GM12875 (cell line): ENCODE results near the gene FKBP4.

Source experiments
- H3K4me3 ChIP-seq: one replicate; pipeline ENCODE4 v1.5.1; 2011; ENCODE audit warnings: low read depth, low read length, control low read depth
- TF ChIP-seq, protein P1 (sequence below): IDR thresholded peaks from 2 replicates; pipeline ENCODE4 v1.5.1; 2011; ENCODE audit warnings: low read depth, mild to moderate bottlenecking, control low read depth, inconsistent platforms, low read length, moderate library complexity, borderline replicate concordance; ENCODE audit not compliant: insufficient read depth

Gene FKBP4

DNA sequence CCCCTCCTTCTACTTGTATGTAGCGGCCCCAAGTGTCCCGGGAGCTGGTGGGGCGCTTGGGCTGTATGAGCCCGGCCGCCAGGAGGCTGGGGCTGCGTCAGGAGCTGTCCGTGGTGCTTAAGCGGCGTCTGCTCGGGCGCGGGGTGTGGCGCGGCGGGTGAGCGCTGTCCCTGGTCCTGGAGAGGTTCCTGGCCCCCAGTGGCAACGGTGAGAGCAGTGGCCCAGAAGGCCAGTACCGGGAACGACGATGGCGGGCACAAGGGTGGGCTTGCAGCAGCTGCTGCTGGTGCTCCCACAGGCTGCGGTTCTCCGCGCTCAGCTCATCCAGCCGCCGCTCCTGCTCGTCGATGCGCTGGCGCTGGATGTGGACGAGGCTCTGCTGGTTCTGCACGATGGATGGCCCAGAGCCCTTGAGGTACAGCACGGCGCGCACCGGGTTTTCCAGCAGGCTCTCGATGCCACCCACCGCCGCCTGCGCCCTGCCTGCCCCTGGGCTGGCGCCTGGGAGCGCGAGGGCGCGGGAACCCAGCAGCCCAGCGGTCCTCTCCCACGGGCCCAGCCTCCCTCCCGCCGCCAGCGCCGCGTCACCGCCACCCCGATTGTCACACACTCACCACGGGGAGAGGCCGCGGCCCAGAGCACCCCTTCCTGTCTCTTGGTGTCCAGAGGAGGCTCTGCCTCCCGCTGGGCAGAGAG lies 41.9 kb upstream of the FKBP4 start:
- no peak overlapping the region for H3K4me3 ChIP-seq

DNA sequence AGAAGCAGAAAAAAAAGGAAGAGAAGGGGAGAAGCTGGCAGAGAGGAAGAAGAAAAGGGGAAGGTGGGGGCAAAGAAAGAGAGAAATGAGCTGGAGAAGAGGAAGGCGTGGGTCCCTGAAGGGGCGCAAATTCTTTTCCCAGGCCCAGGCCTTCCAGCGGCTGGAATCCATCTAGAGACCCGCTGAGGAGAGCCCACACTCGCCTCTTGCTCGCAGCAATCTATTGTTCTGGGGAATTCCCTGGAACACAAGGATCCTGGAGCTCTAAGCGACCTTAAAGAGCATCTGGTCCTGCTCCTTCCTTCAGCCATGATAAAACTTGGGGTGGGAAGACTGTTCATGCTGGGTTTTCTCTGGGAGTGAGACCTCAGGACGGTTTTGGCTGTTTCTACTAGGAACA lies 41.2 kb upstream of the FKBP4 start:
- H3K4me3 ChIP-seq: no peak overlapping the region
- TF ChIP-seq, protein P1, sequence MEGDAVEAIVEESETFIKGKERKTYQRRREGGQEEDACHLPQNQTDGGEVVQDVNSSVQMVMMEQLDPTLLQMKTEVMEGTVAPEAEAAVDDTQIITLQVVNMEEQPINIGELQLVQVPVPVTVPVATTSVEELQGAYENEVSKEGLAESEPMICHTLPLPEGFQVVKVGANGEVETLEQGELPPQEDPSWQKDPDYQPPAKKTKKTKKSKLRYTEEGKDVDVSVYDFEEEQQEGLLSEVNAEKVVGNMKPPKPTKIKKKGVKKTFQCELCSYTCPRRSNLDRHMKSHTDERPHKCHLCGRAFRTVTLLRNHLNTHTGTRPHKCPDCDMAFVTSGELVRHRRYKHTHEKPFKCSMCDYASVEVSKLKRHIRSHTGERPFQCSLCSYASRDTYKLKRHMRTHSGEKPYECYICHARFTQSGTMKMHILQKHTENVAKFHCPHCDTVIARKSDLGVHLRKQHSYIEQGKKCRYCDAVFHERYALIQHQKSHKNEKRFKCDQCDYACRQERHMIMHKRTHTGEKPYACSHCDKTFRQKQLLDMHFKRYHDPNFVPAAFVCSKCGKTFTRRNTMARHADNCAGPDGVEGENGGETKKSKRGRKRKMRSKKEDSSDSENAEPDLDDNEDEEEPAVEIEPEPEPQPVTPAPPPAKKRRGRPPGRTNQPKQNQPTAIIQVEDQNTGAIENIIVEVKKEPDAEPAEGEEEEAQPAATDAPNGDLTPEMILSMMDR: no peak

More for the DNA sequence above, 41.9 kb upstream of the FKBP4 start:
- TF ChIP-seq, protein P1: no peak

DNA sequence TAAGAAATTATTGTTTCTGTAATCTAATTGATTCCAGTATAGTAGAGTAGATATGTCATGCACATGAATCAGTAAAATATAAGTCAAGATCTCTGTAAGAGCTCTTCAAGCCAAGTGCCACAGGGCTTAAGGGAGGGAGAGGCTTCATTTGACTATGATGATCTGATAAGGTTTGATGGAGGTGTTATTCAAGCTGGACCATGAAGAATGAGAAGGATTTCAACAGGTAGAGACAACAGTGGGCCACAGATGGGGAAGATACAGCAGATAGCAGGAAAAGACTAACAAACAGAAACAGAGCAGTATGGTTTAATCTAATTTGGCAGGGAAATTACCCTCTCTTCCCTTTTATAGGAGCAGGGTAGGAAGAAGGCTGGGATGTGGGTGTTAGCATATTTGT lies 40.6 kb upstream of the FKBP4 start:
- no peak overlapping the region for H3K4me3 ChIP-seq
- TF ChIP-seq, protein P1: no peak

DNA sequence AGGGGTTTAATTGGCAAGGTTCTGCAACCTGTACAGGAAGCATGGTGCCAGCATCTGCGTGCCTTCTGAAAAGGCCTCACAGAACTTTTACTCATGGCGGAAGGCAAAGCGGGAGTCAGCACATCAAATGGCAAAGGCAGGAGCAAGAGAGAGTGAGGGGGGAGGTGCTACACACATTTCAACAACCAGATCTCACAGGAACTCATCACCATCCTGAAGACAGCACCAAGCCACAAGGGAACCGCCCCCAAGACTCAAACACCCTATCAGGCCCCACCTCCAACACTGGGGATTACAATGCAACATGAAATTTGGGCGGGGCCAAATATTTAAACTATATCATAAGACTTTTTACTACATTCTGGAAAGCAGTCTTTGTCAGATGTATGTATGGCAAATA lies 38.0 kb upstream of the FKBP4 start:
- no peak overlapping the region for H3K4me3 ChIP-seq
- TF ChIP-seq, protein P1: no peak

DNA sequence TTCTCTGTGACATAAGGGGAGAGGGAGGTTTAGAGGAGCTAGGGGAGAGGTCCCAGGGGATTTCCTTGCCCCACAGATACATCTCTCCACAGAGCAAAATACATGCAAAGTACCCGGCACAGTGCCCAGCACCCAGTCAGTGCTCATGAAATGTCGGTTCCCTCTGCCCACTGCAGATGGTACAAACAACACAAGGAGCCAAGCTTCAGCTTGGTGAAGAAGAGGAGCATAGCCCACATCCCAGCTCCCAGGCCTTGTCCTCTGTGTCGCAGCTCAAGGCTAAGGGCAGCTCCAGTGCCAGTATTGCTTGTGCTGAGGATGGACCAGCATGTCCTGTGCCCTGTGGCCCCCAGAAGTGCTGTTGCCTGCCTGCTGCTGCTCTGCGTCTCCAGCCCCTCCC lies 35.0 kb upstream of the FKBP4 start:
- TF ChIP-seq, protein P1: no peak
- H3K4me3 ChIP-seq: no peak overlapping the region

DNA sequence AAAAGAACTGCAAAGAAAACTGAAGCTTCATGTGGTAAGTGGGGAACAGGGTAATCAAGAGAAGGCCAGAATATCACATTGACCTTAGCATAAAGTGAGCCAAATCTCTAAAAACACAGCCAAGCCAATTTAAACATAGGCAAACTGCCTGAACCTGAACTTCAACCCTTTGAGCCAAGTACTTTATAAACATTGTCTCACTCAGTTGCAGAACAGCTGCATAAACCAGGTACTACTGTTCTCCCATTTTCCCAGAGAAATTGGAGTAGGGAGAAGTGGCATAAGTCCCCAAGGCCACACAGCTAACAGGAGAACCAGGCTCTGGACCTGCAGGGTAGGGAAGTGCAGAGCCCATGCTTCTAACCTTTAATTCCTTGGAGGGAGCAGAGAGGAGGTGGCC lies 30.4 kb upstream of the FKBP4 start:
- TF ChIP-seq, protein P1: no peak
- H3K4me3 ChIP-seq: no peak overlapping the region

DNA sequence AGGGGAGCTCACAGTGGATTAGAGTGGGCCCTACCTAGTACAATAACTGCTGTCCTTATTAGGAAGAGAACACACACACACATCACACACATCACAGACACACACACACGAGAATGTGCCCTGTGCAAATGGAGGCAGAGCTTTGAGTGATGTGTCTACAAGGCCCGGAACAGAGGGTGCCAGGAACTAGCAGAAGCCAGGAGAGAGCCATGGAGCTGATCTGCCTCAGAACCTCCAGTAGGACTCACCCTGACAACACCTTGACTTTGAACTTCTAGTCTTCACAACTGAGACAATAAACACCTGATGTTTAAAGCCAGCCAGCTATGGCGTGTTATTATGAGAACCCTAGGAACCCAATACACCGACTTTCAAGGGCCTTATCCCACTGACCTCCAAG lies 29.7 kb upstream of the FKBP4 start:
- no peak overlapping the region for H3K4me3 ChIP-seq
- TF ChIP-seq, protein P1: no peak
